ENCODE results near the gene SEC11A.

GRCh38 chr15:84760219-84760618 is 44.3 kb upstream of the SEC11A start:
- TF ChIP-seq, protein P1, sequence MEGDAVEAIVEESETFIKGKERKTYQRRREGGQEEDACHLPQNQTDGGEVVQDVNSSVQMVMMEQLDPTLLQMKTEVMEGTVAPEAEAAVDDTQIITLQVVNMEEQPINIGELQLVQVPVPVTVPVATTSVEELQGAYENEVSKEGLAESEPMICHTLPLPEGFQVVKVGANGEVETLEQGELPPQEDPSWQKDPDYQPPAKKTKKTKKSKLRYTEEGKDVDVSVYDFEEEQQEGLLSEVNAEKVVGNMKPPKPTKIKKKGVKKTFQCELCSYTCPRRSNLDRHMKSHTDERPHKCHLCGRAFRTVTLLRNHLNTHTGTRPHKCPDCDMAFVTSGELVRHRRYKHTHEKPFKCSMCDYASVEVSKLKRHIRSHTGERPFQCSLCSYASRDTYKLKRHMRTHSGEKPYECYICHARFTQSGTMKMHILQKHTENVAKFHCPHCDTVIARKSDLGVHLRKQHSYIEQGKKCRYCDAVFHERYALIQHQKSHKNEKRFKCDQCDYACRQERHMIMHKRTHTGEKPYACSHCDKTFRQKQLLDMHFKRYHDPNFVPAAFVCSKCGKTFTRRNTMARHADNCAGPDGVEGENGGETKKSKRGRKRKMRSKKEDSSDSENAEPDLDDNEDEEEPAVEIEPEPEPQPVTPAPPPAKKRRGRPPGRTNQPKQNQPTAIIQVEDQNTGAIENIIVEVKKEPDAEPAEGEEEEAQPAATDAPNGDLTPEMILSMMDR (IDR thresholded peaks at IDR 0.05; ENCODE audit: poor library complexity), result no peak
- TF ChIP-seq EZH2 (IDR thresholded peaks at IDR 0.05; ENCODE audit: borderline replicate concordance) (no peak), EZH2phosphoT487 (IDR thresholded peaks at IDR 0.05; ENCODE audit: low read depth, severe bottlenecking, unreplicated experiment) (no peak)

Measured in hepatocyte (in vitro differentiated cells).